Measurements from ENCODE around the gene CCDC61. TPM values are rescaled to one million over a fixed set of nuclear protein-coding genes. Genes with fewer than 3 reads are reported as not detected.

Gene CCDC61
- polyA plus RNA-seq, 3 donors, result 4.3 to 8.8 (median 6.1) TPM

DNA sequence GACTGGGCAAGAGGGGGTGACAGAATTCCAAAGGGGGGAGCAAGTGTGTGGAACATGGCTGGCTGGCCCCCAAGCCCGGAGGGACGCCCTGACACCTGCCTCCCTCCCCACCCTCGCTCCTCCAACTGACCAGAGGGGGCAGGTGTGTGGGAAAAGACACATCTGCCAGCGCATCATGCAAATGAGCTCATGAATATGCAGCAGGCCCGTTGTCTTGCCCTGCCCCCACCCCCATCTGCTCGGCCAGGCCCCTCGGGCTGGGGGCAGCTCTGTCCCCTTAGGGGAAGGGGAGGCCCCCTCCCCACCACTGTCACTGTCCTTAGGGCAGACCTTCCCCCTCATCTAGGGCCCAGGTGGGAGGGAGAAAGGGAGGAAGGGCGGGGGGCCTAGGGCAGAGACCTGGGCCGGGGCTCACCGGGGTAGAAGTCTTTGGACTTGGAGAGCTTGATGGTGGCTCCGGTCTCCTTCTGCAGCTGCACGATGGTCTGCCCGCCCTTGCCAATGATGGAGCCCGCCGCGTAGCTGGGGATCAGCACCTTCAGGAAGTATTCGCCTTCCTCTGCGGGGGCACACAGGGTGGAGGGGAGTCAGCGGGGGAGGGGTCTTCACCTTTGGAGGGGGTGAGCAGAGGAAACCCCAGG lies 34.6 kb upstream of the CCDC61 start:
- Histone ChIP-seq H3K4me3 (replicated peaks in 1 of 3; ENCODE audit: low read depth in 2 of 3, low read length in 3 of 3) (no peak overlapping the region), H3K9ac (ENCODE audit: insufficient read depth, low read length, poor library complexity, severe bottlenecking) (no peak overlapping the region), H3K27ac (ENCODE audit: low read depth in 1 of 2, low read length in 2 of 2) (no peak overlapping the region), H3K4me2 (replicated peaks; ENCODE audit: extremely low read depth, low read length, poor library complexity, severe bottlenecking) (no peak overlapping the region), H3K79me2 (ENCODE audit: insufficient read depth, low read length) (no peaks in the 10 kb centered on the region), H3K36me3 (replicated peaks in 1 of 2; ENCODE audit: control insufficient read depth in 1 of 2, insufficient read depth in 2 of 2, low read length in 2 of 2) (no peaks in the 10 kb centered on the region), H4K20me1 (ENCODE audit: insufficient read depth, low read length) (no peaks in the 10 kb centered on the region), H3K27me3 (ENCODE audit: control insufficient read depth in 2 of 2, insufficient read depth in 2 of 2, low read length in 2 of 2) (peaks cover 0 to 3% of the 10 kb centered on the region in 2 donors), H3K4me1 (ENCODE audit: control insufficient read depth in 1 of 2, insufficient read depth in 2 of 2, low read length in 2 of 2) (no peaks in the 10 kb centered on the region), H3K9me3 (replicated peaks in 1 of 2; ENCODE audit: control insufficient read depth in 1 of 2, insufficient read depth in 1 of 2, low read length in 2 of 2) (no peaks in the 10 kb centered on the region), H2AFZ (ENCODE audit: insufficient read depth, low read depth, low read length, poor library complexity, severe bottlenecking) (no peak overlapping the region)
- H3K36me3 Mint-ChIP-seq, result no peaks in the 10 kb centered on the region
- intact Hi-C loops (cut with micrococcal nuclease), result no loop called here
- TF ChIP-seq, protein P1, sequence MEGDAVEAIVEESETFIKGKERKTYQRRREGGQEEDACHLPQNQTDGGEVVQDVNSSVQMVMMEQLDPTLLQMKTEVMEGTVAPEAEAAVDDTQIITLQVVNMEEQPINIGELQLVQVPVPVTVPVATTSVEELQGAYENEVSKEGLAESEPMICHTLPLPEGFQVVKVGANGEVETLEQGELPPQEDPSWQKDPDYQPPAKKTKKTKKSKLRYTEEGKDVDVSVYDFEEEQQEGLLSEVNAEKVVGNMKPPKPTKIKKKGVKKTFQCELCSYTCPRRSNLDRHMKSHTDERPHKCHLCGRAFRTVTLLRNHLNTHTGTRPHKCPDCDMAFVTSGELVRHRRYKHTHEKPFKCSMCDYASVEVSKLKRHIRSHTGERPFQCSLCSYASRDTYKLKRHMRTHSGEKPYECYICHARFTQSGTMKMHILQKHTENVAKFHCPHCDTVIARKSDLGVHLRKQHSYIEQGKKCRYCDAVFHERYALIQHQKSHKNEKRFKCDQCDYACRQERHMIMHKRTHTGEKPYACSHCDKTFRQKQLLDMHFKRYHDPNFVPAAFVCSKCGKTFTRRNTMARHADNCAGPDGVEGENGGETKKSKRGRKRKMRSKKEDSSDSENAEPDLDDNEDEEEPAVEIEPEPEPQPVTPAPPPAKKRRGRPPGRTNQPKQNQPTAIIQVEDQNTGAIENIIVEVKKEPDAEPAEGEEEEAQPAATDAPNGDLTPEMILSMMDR (IDR thresholded peaks at IDR 0.05), result no peak
- H3K27ac Mint-ChIP-seq, result no peak overlapping the region
- 37% methylated on average over 4 of the region's 19 CpGs for WGBS (ENCODE audit: insufficient coverage)
- no peak overlapping the region for H3K4me3 Mint-ChIP-seq
- H3K4me1 Mint-ChIP-seq, result no peaks in the 10 kb centered on the region
- peaks cover 18 to 34% (median 19%) of the 10 kb centered on the region in 3 donors for H3K27me3 Mint-ChIP-seq (ENCODE audit: low read depth in 3 of 3)
- DNase-seq, result no peak
- H3K9me3 Mint-ChIP-seq, result peaks cover 0 to 3% (median 0%) of the 10 kb centered on the region in 7 donors

- no peak overlapping the region for H3K4me3 ChIP-seq (replicated peaks in 1 of 3; ENCODE audit: low read depth in 2 of 3, low read length in 3 of 3)
- intact Hi-C loops (cut with micrococcal nuclease), result no loop called here
- H3K27ac Mint-ChIP-seq, result no peak overlapping the region
- peaks cover 0 to 3% (median 0%) of the 10 kb centered on the region in 7 donors for H3K9me3 Mint-ChIP-seq
- no peaks in the 10 kb centered on the region for H3K36me3 ChIP-seq (replicated peaks in 1 of 2; ENCODE audit: control insufficient read depth in 1 of 2, insufficient read depth in 2 of 2, low read length in 2 of 2)
- H3K4me1 Mint-ChIP-seq, result no peaks in the 10 kb centered on the region
- WGBS (ENCODE audit: insufficient coverage), result 87% methylated on average over 12 of the region's 15 CpGs
- no peaks in the 10 kb centered on the region for H3K79me2 ChIP-seq (ENCODE audit: insufficient read depth, low read length)
- H2AFZ ChIP-seq (ENCODE audit: insufficient read depth, low read depth, low read length, poor library complexity, severe bottlenecking), result no peak overlapping the region
- no peaks in the 10 kb centered on the region for H3K36me3 Mint-ChIP-seq
- no peak overlapping the region for H3K4me3 Mint-ChIP-seq
- H3K4me2 ChIP-seq (replicated peaks; ENCODE audit: extremely low read depth, low read length, poor library complexity, severe bottlenecking), result no peak overlapping the region
- no peaks in the 10 kb centered on the region for H3K9me3 ChIP-seq (replicated peaks in 1 of 2; ENCODE audit: control insufficient read depth in 1 of 2, insufficient read depth in 1 of 2, low read length in 2 of 2)
- TF ChIP-seq, protein P1 (IDR thresholded peaks at IDR 0.05), result no peak
- no peak for DNase-seq
- no peaks in the 10 kb centered on the region for H4K20me1 ChIP-seq (ENCODE audit: insufficient read depth, low read length)
- H3K4me1 ChIP-seq (ENCODE audit: control insufficient read depth in 1 of 2, insufficient read depth in 2 of 2, low read length in 2 of 2), result no peaks in the 10 kb centered on the region
- H3K9ac ChIP-seq (ENCODE audit: insufficient read depth, low read length, poor library complexity, severe bottlenecking), result no peak overlapping the region
- peaks cover 18 to 30% (median 19%) of the 10 kb centered on the region in 3 donors for H3K27me3 Mint-ChIP-seq (ENCODE audit: low read depth in 3 of 3)
- H3K27me3 ChIP-seq (ENCODE audit: control insufficient read depth in 2 of 2, insufficient read depth in 2 of 2, low read length in 2 of 2), result peaks cover 0 to 3% of the 10 kb centered on the region in 2 donors
- H3K27ac ChIP-seq (ENCODE audit: low read depth in 1 of 2, low read length in 2 of 2), result no peak overlapping the region
Observed at GRCh38 chr19:45962021-45962420, 33.2 kb upstream of the CCDC61 start.
